Urothelium cell line (cell line): Measurements from ENCODE around the gene NMD3.
"Not testable (repeated sequence)": the region's sequence is repeated elsewhere in the genome, so short reads cannot be mapped to it uniquely, and the experiment has no call there.

Experiments
- DNase-seq: peaks from one replicate; pipeline ENCODE4 v3.0.0; 2011; ENCODE audit warnings: low spot score, mixed read lengths
- FAIRE-seq: peaks from 2 replicates; lab custom pipeline; 2011; peaks lifted over from hg19 to GRCh38; lab: Jason Lieb, UNC

Gene NMD3

GRCh38 chr3:161274691-161275298 is 53.7 kb downstream of the NMD3 start:
- peak; percentile 19 for DNase-seq
- no peak for FAIRE-seq

GRCh38 chr3:161275919-161276318 is 54.8 kb downstream of the NMD3 start:
- FAIRE-seq (no peak), DNase-seq (no peak)

- not testable (repeated sequence) for FAIRE-seq, DNase-seq
Measured at GRCh38 chr3:161282387-161282786, 61.3 kb downstream of the NMD3 start.

GRCh38 chr3:161284989-161285388 is 63.9 kb downstream of the NMD3 start:
- FAIRE-seq (no peak), DNase-seq (no peak)

GRCh38 chr3:161289174-161289573 is 68.1 kb downstream of the NMD3 start:
- DNase-seq (no peak), FAIRE-seq (no peak)

- DNase-seq, result peak; percentile 48
- no peak for FAIRE-seq
Measured at GRCh38 chr3:161291191-161291901, 70.2 kb downstream of the NMD3 start.

GRCh38 chr3:161293381-161293780 is 72.3 kb downstream of the NMD3 start:
- no peak for FAIRE-seq

GRCh38 chr3:161295325-161295724 is 74.2 kb downstream of the NMD3 start:
- FAIRE-seq (no peak), DNase-seq (peak; percentile 18)

More at GRCh38 chr3:161293381-161293780, 72.3 kb downstream of the NMD3 start:
- DNase-seq, result no peak

- DNase-seq, result no peak
- no peak for FAIRE-seq
Measured at GRCh38 chr3:161296814-161297213, 75.7 kb downstream of the NMD3 start.
